Neural cell (in vitro differentiated cells): Measurements from ENCODE around the gene ACVRL1.

ENCODE experiments used
- POLR2AphosphoS5 ChIP-seq: IDR thresholded peaks from 2 replicates; pipeline ENCODE4 v1.6.1; 2012
- SMC3 ChIP-seq: fragments of 450-650 bp; conservative IDR thresholded peaks from 2 replicates; pipeline ENCODE4 v1.6.1; 2014; ENCODE audit warnings: antibody characterized with exemption, mild to moderate bottlenecking, moderate library complexity; ENCODE audit not compliant: poor library complexity
- TF ChIP-seq, protein P1 (sequence below): fragments of 450-650 bp; IDR thresholded peaks from 2 replicates; pipeline ENCODE4 v1.5.1; 2014; ENCODE audit warnings: antibody characterized with exemption, mild to moderate bottlenecking, moderate library complexity; ENCODE audit not compliant: poor library complexity, severe bottlenecking

DNA sequence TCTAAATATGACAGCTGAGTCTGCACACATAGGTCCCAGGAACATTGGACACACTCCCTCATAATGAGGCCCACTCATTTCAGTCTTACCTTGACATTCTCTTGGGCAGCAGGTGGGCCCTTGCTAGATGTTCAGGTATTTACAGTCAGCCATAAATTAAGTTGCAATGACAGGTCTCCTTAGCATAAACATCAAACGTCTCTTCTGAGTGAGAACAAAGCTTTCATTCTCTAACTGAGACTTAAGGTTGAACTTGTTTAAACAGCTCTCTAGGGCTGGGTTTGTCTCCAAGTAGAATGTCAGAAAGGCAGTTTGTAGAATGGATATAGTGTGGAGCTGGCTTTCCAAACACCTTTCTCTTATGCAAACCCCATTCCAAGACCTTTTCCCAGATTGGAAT, 54.5 kb downstream of the ACVRL1 start:
- TF ChIP-seq POLR2AphosphoS5 (no peak), SMC3 (no peak)
- TF ChIP-seq, protein P1, sequence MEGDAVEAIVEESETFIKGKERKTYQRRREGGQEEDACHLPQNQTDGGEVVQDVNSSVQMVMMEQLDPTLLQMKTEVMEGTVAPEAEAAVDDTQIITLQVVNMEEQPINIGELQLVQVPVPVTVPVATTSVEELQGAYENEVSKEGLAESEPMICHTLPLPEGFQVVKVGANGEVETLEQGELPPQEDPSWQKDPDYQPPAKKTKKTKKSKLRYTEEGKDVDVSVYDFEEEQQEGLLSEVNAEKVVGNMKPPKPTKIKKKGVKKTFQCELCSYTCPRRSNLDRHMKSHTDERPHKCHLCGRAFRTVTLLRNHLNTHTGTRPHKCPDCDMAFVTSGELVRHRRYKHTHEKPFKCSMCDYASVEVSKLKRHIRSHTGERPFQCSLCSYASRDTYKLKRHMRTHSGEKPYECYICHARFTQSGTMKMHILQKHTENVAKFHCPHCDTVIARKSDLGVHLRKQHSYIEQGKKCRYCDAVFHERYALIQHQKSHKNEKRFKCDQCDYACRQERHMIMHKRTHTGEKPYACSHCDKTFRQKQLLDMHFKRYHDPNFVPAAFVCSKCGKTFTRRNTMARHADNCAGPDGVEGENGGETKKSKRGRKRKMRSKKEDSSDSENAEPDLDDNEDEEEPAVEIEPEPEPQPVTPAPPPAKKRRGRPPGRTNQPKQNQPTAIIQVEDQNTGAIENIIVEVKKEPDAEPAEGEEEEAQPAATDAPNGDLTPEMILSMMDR: no peak
